Measurements from ENCODE around the gene SLC1A2. TPM values are rescaled to one million over a fixed set of nuclear protein-coding genes. Genes with fewer than 3 reads are reported as not detected.

SLC1A2 gene
- under 1 TPM in 3 of 5 experiments, not detected in 2; 0.13 to 0.69 (median 0.24) TPM for total RNA-seq
- not detected for polyA plus RNA-seq
- not detected for total RNA-seq

DNA sequence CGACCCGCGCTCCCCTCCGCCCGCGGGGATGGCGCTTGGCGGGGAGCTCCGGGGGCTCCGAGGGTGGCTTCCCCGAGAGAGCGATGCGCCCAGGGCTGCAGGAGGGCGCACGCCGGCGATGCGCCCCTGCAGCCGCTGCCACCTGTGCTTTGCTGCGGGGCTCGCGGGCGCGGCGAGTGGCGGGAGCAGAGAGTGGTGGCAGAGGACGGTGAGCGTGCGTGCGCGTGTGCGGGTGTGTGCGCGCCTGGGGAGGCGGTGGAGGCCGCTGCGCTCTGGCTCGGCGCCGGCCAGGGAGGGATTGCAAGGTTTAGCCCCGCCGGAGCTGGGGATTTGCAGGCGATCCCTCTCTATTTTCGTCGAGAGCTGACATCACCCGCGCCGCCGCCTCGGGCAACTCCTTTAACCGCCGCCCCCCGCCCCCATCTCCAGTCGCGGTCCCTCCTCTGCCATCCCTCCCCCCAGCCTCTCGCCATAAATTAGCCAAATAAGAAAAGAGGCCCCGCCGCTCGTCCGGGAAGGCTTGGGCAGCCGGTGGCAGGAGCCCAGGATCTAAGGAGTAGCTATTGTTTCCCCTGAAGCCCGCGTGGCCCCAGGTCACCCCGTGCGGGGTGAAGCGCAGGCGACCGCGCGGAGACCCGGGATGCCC lies at the start of gene SLC1A2:
TSS of gene SLC1A2 (minus strand) at position 375 of the 646 bp plus-strand sequence. CDS start 592 bp downstream, outside the sequence.
- Mint-ChIP-seq H3K36me3 (peaks cover 0 to 4% (median 0%) of the 10 kb centered on the region in 5 donors), H3K4me3 (peak within 1 kb of the TSS; percentile 56 to 89 (median 71))
- intact Hi-C loops (cut with micrococcal nuclease) = no loop called here

DNA sequence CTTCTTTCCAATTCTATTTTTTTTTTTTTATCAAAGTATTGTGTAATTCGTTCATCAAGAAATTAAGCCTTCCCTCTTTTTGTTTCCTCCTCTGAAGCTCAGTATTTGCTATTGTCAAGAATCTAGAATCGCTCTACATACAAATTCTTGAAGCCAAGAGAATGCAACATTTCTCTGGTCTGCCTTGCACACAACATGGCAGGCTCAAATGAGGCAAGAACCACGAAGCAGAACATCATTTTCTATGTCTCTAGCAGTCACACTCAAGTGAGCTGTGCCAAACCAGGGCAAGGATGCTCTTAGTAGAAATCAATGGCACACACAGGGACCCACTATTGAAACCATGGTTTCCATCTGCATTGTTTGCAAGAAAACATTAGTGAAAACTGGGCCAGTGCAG lies 46.7 kb upstream of the SLC1A2 start:
- Histone ChIP-seq H3K4me3 (ENCODE audit: low read length) (no peak overlapping the region), H3K27ac (ENCODE audit: low read depth, low read length) (no peak overlapping the region), H3K4me1 (ENCODE audit: control insufficient read depth in 2 of 2, insufficient read depth in 2 of 2, low read length in 2 of 2) (no peaks in the 10 kb centered on the region), H3K9me3 (ENCODE audit: control insufficient read depth in 2 of 3, low read length in 3 of 3) (no peaks in the 10 kb centered on the region), H3K27me3 (ENCODE audit: control insufficient read depth in 2 of 2, insufficient read depth in 2 of 2, low read length in 2 of 2) (no peaks in the 10 kb centered on the region), H3K36me3 (ENCODE audit: control insufficient read depth in 2 of 3, insufficient read depth in 3 of 3, low read length in 3 of 3) (no peaks in the 10 kb centered on the region)
- peaks cover 0 to 2% (median 0%) of the 10 kb centered on the region in 11 donors for H3K9me3 Mint-ChIP-seq
- CTCF ChIA-PET = interaction anchor here (0.7 to 0.8 kb wide), 2 partner anchors 9 to 524 kb away, joined by 3 read pairs; no protein-coding TSS in a partner anchor
- H3K4me1 Mint-ChIP-seq = no peaks in the 10 kb centered on the region
- no peaks in the 10 kb centered on the region for H3K36me3 Mint-ChIP-seq
- POLR2A ChIA-PET = no interaction called here
- ATAC-seq (no peak), DNase-seq (no peak)
- no peak overlapping the region for H3K4me3 Mint-ChIP-seq
- no peak overlapping the region for H3K27ac Mint-ChIP-seq
- intact Hi-C loops (cut with micrococcal nuclease) = no loop called here
- H3K27me3 Mint-ChIP-seq = peaks cover 0 to 38% (median 27%) of the 10 kb centered on the region in 5 donors

More for the DNA sequence above, at the start of gene SLC1A2:
- no peaks in the 10 kb centered on the region for H3K4me1 ChIP-seq (ENCODE audit: control insufficient read depth in 2 of 2, insufficient read depth in 2 of 2, low read length in 2 of 2)
- DNase-seq = no peak
- ChIA-PET CTCF (no interaction called here), POLR2A (no interaction called here)
- no peaks in the 10 kb centered on the region for H3K36me3 ChIP-seq (ENCODE audit: control insufficient read depth in 2 of 3, insufficient read depth in 3 of 3, low read length in 3 of 3)
- no peak for ATAC-seq
- H3K9me3 ChIP-seq (ENCODE audit: control insufficient read depth in 2 of 3, low read length in 3 of 3) = no peaks in the 10 kb centered on the region
- Mint-ChIP-seq H3K27ac (no peak within 1 kb of the TSS), H3K9me3 (no peaks in the 10 kb centered on the region), H3K4me1 (peaks cover 7 to 23% (median 20%) of the 10 kb centered on the region in 7 donors), H3K27me3 (peaks cover 73 to 89% (median 81%) of the 10 kb centered on the region in 5 donors)
- no peak within 1 kb of the TSS for H3K27ac ChIP-seq (ENCODE audit: low read depth, low read length)
- H3K4me3 ChIP-seq (ENCODE audit: low read length) = no peak within 1 kb of the TSS
- peaks cover 10 to 11% of the 10 kb centered on the region in 2 donors for H3K27me3 ChIP-seq (ENCODE audit: control insufficient read depth in 2 of 2, insufficient read depth in 2 of 2, low read length in 2 of 2)

GRCh38 chr11:35464308-35464707 lies 45.0 kb upstream of the SLC1A2 start:
- Histone ChIP-seq H3K36me3 (ENCODE audit: control insufficient read depth in 2 of 3, insufficient read depth in 3 of 3, low read length in 3 of 3) (no peaks in the 10 kb centered on the region), H3K4me3 (ENCODE audit: low read length) (no peak overlapping the region), H3K27ac (ENCODE audit: low read depth, low read length) (no peak overlapping the region), H3K27me3 (ENCODE audit: control insufficient read depth in 2 of 2, insufficient read depth in 2 of 2, low read length in 2 of 2) (no peaks in the 10 kb centered on the region), H3K9me3 (ENCODE audit: control insufficient read depth in 2 of 3, low read length in 3 of 3) (no peaks in the 10 kb centered on the region), H3K4me1 (ENCODE audit: control insufficient read depth in 2 of 2, insufficient read depth in 2 of 2, low read length in 2 of 2) (no peaks in the 10 kb centered on the region)
- Mint-ChIP-seq H3K4me3 (no peak overlapping the region), H3K9me3 (peaks cover 0 to 2% (median 0%) of the 10 kb centered on the region in 11 donors), H3K36me3 (no peaks in the 10 kb centered on the region), H3K4me1 (no peaks in the 10 kb centered on the region), H3K27ac (no peak overlapping the region), H3K27me3 (peaks cover 0 to 33% (median 25%) of the 10 kb centered on the region in 5 donors)
- CTCF ChIA-PET = no interaction called here
- ATAC-seq (no peak), DNase-seq (no peak)
- intact Hi-C loops (cut with micrococcal nuclease) = no loop called here
- POLR2A ChIA-PET = no interaction called here

DNA sequence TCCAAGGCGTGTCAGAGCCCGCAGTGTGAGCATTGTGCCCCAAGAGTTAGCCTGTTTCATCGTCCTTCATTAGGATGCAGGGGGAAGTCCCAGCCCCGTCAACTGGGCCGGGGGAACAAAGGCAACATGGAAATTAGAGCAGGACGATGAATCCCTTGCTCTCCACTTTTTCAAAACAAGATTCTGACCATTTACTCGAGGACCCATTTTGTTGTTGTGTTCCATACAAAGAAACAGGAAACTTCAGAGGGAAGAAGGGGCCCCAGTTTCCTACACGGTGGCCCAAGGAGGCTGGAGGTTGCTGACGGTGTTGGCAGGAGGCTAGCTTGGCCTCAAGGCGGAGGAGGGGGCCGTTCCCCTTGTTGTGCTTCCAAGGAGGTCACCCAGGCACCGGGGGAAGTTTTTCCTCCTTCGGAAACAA lies 44.0 kb upstream of the SLC1A2 start:
- no peaks in the 10 kb centered on the region for H3K36me3 Mint-ChIP-seq
- H3K9me3 ChIP-seq (ENCODE audit: control insufficient read depth in 2 of 3, low read length in 3 of 3) = no peaks in the 10 kb centered on the region
- intact Hi-C loops (cut with micrococcal nuclease) = no loop called here
- POLR2A ChIA-PET = no interaction called here
- CTCF ChIA-PET = no interaction called here
- H3K27me3 ChIP-seq (ENCODE audit: control insufficient read depth in 2 of 2, insufficient read depth in 2 of 2, low read length in 2 of 2) = no peaks in the 10 kb centered on the region
- H3K36me3 ChIP-seq (ENCODE audit: control insufficient read depth in 2 of 3, insufficient read depth in 3 of 3, low read length in 3 of 3) = no peaks in the 10 kb centered on the region
- H3K27me3 Mint-ChIP-seq = peaks cover 0 to 30% (median 21%) of the 10 kb centered on the region in 5 donors
- no peak overlapping the region for H3K27ac ChIP-seq (ENCODE audit: low read depth, low read length)
- no peak for DNase-seq
- H3K4me1 Mint-ChIP-seq = no peaks in the 10 kb centered on the region
- no peak for ATAC-seq
- H3K4me3 ChIP-seq (ENCODE audit: low read length) = no peak overlapping the region
- no peak overlapping the region for H3K27ac Mint-ChIP-seq
- H3K9me3 Mint-ChIP-seq = peaks cover 0 to 2% (median 0%) of the 10 kb centered on the region in 11 donors
- no peak overlapping the region for H3K4me3 Mint-ChIP-seq
- H3K4me1 ChIP-seq (ENCODE audit: control insufficient read depth in 2 of 2, insufficient read depth in 2 of 2, low read length in 2 of 2) = no peaks in the 10 kb centered on the region

GRCh38 chr11:35461917-35462538 lies 42.7 kb upstream of the SLC1A2 start:
- H3K27ac ChIP-seq (ENCODE audit: low read depth, low read length) = no peak overlapping the region
- Mint-ChIP-seq H3K27ac (no peak overlapping the region), H3K27me3 (peaks cover 0 to 29% (median 13%) of the 10 kb centered on the region in 5 donors), H3K9me3 (peaks cover 0 to 2% (median 0%) of the 10 kb centered on the region in 11 donors), H3K4me1 (no peaks in the 10 kb centered on the region), H3K4me3 (no peak overlapping the region), H3K36me3 (no peaks in the 10 kb centered on the region)
- intact Hi-C loops (cut with micrococcal nuclease) = no loop called here
- no peak for ATAC-seq
- no peaks in the 10 kb centered on the region for H3K4me1 ChIP-seq (ENCODE audit: control insufficient read depth in 2 of 2, insufficient read depth in 2 of 2, low read length in 2 of 2)
- ChIA-PET POLR2A (interaction anchor here (0.6 kb wide), 1 partner anchor 44 kb away, joined by 3 read pairs; no protein-coding TSS in a partner anchor), CTCF (no interaction called here)
- no peaks in the 10 kb centered on the region for H3K36me3 ChIP-seq (ENCODE audit: control insufficient read depth in 2 of 3, insufficient read depth in 3 of 3, low read length in 3 of 3)
- DNase-seq = no peak
- no peaks in the 10 kb centered on the region for H3K27me3 ChIP-seq (ENCODE audit: control insufficient read depth in 2 of 2, insufficient read depth in 2 of 2, low read length in 2 of 2)
- H3K4me3 ChIP-seq (ENCODE audit: low read length) = no peak overlapping the region
- no peaks in the 10 kb centered on the region for H3K9me3 ChIP-seq (ENCODE audit: control insufficient read depth in 2 of 3, low read length in 3 of 3)

- DNase-seq (no peak), ATAC-seq (no peak)
- Mint-ChIP-seq H3K4me3 (no peak overlapping the region), H3K9me3 (no peaks in the 10 kb centered on the region), H3K27ac (no peak overlapping the region), H3K36me3 (no peaks in the 10 kb centered on the region), H3K4me1 (no peaks in the 10 kb centered on the region), H3K27me3 (peaks cover 0 to 32% (median 21%) of the 10 kb centered on the region in 5 donors)
- ChIA-PET CTCF (no interaction called here), POLR2A (interaction anchor here (0.6 kb wide), 1 partner anchor 289 kb away, joined by 3 read pairs; no protein-coding TSS in a partner anchor)
- Histone ChIP-seq H3K27ac (ENCODE audit: low read depth, low read length) (no peak overlapping the region), H3K27me3 (ENCODE audit: control insufficient read depth in 2 of 2, insufficient read depth in 2 of 2, low read length in 2 of 2) (no peaks in the 10 kb centered on the region), H3K4me3 (ENCODE audit: low read length) (no peak overlapping the region), H3K9me3 (ENCODE audit: control insufficient read depth in 2 of 3, low read length in 3 of 3) (no peaks in the 10 kb centered on the region), H3K36me3 (ENCODE audit: control insufficient read depth in 2 of 3, insufficient read depth in 3 of 3, low read length in 3 of 3) (no peaks in the 10 kb centered on the region), H3K4me1 (ENCODE audit: control insufficient read depth in 2 of 2, insufficient read depth in 2 of 2, low read length in 2 of 2) (no peaks in the 10 kb centered on the region)
- intact Hi-C loops (cut with micrococcal nuclease) = no loop called here
Measured at GRCh38 chr11:35459489-35459888, 40.1 kb upstream of the SLC1A2 start.
